Naive thymus-derived CD4-positive, alpha-beta T cell (primary cell): ENCODE data around the gene PTPN13. TPM values are rescaled to one million over a fixed set of nuclear protein-coding genes. Genes with fewer than 3 reads are reported as not detected.

ENCODE experiments used
- ATAC-seq: fragments of 150-1000 bp; cut with Tn5 transposase; 2 replicates; pipeline ENCODE4 v1.10.0; 2021; ENCODE audit warnings: mild to moderate bottlenecking, moderate library complexity
- CTCF ChIA-PET: fragments of 350-600 bp; sonication (Branson Sonifier 250); formaldehyde crosslinking; loops from one replicate; lab custom pipeline; 2021; ENCODE audit warnings: antibody characterized with exemption; lab: Charles Lee
- POLR2A ChIA-PET: fragments of 350-600 bp; sonication (Branson Sonifier 250); formaldehyde crosslinking; loops from one replicate; lab custom pipeline; 2021; ENCODE audit warnings: antibody characterized with exemption, inconsistent platforms; lab: Charles Lee
- DNase-seq, 9 donors: peaks; one replicate each; pipeline versions ENCODE4 v3.0.0 to v3.0.0-alpha.2; 2020 to 2022; ENCODE audit warnings: mixed read lengths in 1 of 9
- H3K27ac ChIP-seq: one replicate; pipeline ENCODE4 v1.7.0; 2013; ENCODE audit warnings: mild to moderate bottlenecking, low read depth, low read length, moderate library complexity
- H3K27me3 ChIP-seq, 2 donors: one replicate each; pipeline ENCODE4 v1.7.0; 2013; ENCODE audit warnings: low read length in 2 of 2, mild to moderate bottlenecking in 2 of 2, moderate library complexity in 2 of 2; ENCODE audit not compliant: control insufficient read depth in 2 of 2, insufficient read depth in 2 of 2
- H3K36me3 ChIP-seq, 3 experiments: 1 replicate in 2 of 3; 2 replicates in 1 of 3; pipeline ENCODE4 v1.7.0; 2013; ENCODE audit warnings: low read length in 3 of 3, mild to moderate bottlenecking in 3 of 3, moderate library complexity in 1 of 3; ENCODE audit not compliant: insufficient read depth in 3 of 3, control insufficient read depth in 2 of 3
- H3K4me1 ChIP-seq, 2 donors: one replicate each; pipeline ENCODE4 v1.7.0; 2013; ENCODE audit warnings: low read length in 2 of 2, mild to moderate bottlenecking in 2 of 2, moderate library complexity in 1 of 2; ENCODE audit not compliant: control insufficient read depth in 2 of 2, insufficient read depth in 2 of 2
- H3K4me3 ChIP-seq: 2 replicates; pipeline ENCODE4 v1.7.0; 2013; ENCODE audit warnings: mild to moderate bottlenecking, low read length
- H3K9me3 ChIP-seq, 3 experiments: 1 replicate in 2 of 3; 2 replicates in 1 of 3; pipeline ENCODE4 v1.7.0; 2013; ENCODE audit warnings: low read length in 3 of 3; ENCODE audit not compliant: control insufficient read depth in 2 of 3
- H3K27ac Mint-ChIP-seq, 9 donors: one replicate each; pipeline ENCODE4 v1.8.0; 2020 to 2022; ENCODE audit warnings: mixed read lengths in 9 of 9, mild to moderate bottlenecking in 8 of 9, moderate library complexity in 5 of 9, inconsistent platforms in 2 of 9
- H3K27me3 Mint-ChIP-seq, 5 donors: one replicate each; pipeline ENCODE4 v1.8.0; 2021 to 2022; ENCODE audit warnings: mixed read lengths in 5 of 5, mild to moderate bottlenecking in 1 of 5
- H3K36me3 Mint-ChIP-seq, 5 donors: one replicate each; pipeline ENCODE4 v1.8.0; 2020 to 2022; ENCODE audit warnings: mixed read lengths in 5 of 5, mild to moderate bottlenecking in 3 of 5, inconsistent platforms in 1 of 5
- H3K4me1 Mint-ChIP-seq, 7 donors: one replicate each; pipeline ENCODE4 v1.8.0; 2020 to 2022; ENCODE audit warnings: mixed read lengths in 7 of 7, mild to moderate bottlenecking in 3 of 7, inconsistent platforms in 1 of 7
- H3K4me3 Mint-ChIP-seq, 10 donors: one replicate each; pipeline ENCODE4 v1.8.0; 2020 to 2022; ENCODE audit warnings: mild to moderate bottlenecking in 10 of 10, mixed read lengths in 10 of 10, moderate library complexity in 6 of 10, inconsistent platforms in 2 of 10
- H3K9me3 Mint-ChIP-seq, 11 donors: one replicate each; pipeline ENCODE4 v1.8.0; 2020 to 2022; ENCODE audit warnings: mixed read lengths in 11 of 11, mild to moderate bottlenecking in 4 of 11, inconsistent platforms in 1 of 11, moderate library complexity in 1 of 11
- intact Hi-C, 2 donors: fragments of 100-400 bp; cut with micrococcal nuclease; formaldehyde crosslinking; loops; one replicate each; pipeline ENCODE4 v1.15.1; 2023
- polyA plus RNA-seq, 2 donors: library from polyadenylated mRNA; unstranded; fragments of 300-500 nt; fragmentation: Illumina TruSeq; gene quantifications; one replicate each; pipeline ENCODE4 v1.2.3, GENCODE V29; 2021
- total RNA-seq, 6 experiments: library from RNA in 5 of 6; stranded (reverse) in 5 of 6; gene quantifications; 1 replicate in 5 of 6; 2 replicates in 1 of 6; pipeline ENCODE4 v1.2.3 and lab custom pipeline; 2021 to 2026

Gene PTPN13
- total and polyA plus RNA-seq, 7 experiments from 2014 or later: 0.05 to 4.5 (median 0.21) TPM; not detected in 3

GRCh38 chr4:86564795-86565194 is 29.3 kb upstream of the PTPN13 start:
- DNase-seq (no peak), ATAC-seq (no peak)
- Mint-ChIP-seq H3K4me3 (no peak overlapping the region), H3K9me3 (no peaks in the 10 kb centered on the region), H3K27ac (no peak overlapping the region), H3K36me3 (no peaks in the 10 kb centered on the region), H3K27me3 (peaks cover 0 to 17% (median 9%) of the 10 kb centered on the region in 5 donors), H3K4me1 (peaks cover 0 to 4% (median 0%) of the 10 kb centered on the region in 7 donors)
- Histone ChIP-seq H3K4me3 (no peak overlapping the region), H3K36me3 (no peaks in the 10 kb centered on the region), H3K4me1 (no peaks in the 10 kb centered on the region), H3K27me3 (no peaks in the 10 kb centered on the region), H3K27ac (no peak overlapping the region), H3K9me3 (no peaks in the 10 kb centered on the region)
- ChIA-PET CTCF (no interaction called here), POLR2A (no interaction called here)
- intact Hi-C loops: no loop called here

GRCh38 chr4:86565651-86566050 is 28.5 kb upstream of the PTPN13 start:
- H3K27ac ChIP-seq: no peak overlapping the region
- DNase-seq (no peak), ATAC-seq (no peak)
- H3K4me1 ChIP-seq: no peaks in the 10 kb centered on the region
- POLR2A ChIA-PET: no interaction called here
- H3K4me3 ChIP-seq: no peak overlapping the region
- CTCF ChIA-PET: no interaction called here
- Mint-ChIP-seq H3K4me3 (no peak overlapping the region), H3K36me3 (no peaks in the 10 kb centered on the region), H3K4me1 (peaks cover 0 to 4% (median 0%) of the 10 kb centered on the region in 7 donors), H3K9me3 (no peaks in the 10 kb centered on the region), H3K27ac (no peak overlapping the region), H3K27me3 (peaks cover 0 to 17% (median 9%) of the 10 kb centered on the region in 5 donors)
- intact Hi-C loops: no loop called here
- no peaks in the 10 kb centered on the region for H3K27me3 ChIP-seq
- no peaks in the 10 kb centered on the region for H3K36me3 ChIP-seq
- no peaks in the 10 kb centered on the region for H3K9me3 ChIP-seq

DNA sequence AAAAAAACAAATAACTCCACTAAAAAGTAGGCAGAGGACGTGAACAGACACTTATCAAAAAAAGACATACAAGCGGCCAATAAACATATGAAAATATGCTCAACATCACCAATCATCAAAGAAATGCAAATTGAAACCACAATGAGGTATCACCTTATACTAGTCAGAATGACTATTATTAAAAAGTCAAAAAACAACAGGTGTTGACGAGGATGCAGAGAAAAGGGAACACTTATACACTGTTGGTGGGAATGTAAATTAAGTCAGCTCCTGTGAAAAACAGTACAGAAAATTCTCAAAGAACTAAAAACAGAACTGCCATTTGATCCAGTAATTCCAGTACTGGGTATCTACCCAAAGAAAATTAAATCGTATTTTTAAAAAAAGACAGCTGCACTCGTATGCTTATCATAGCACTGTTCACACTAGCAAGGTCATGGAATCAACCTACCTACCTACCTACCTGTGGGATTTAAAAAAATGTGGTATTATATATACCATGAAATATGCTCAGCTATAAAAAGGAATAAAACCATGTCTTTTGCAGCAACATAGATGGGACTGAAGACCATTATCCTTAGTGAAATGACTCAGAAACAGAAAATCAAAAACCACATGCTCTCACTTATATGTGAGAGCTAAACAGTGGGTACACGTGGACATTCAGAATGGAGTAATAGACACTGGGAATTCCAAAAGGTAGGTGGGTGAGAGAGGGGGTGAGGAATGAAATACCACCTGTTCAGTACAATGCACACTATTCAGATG is 24.8 kb upstream of the PTPN13 start:
- Mint-ChIP-seq H3K4me3 (no peak overlapping the region), H3K9me3 (no peaks in the 10 kb centered on the region), H3K4me1 (peaks cover 0 to 3% (median 0%) of the 10 kb centered on the region in 7 donors), H3K27me3 (peaks cover 0 to 13% (median 5%) of the 10 kb centered on the region in 5 donors), H3K36me3 (no peaks in the 10 kb centered on the region), H3K27ac (no peak overlapping the region)
- no peak for DNase-seq
- Histone ChIP-seq H3K4me1 (no peaks in the 10 kb centered on the region), H3K36me3 (no peaks in the 10 kb centered on the region), H3K27me3 (no peaks in the 10 kb centered on the region), H3K4me3 (no peak overlapping the region), H3K27ac (no peak overlapping the region), H3K9me3 (no peaks in the 10 kb centered on the region)
- ATAC-seq: no peak
- ChIA-PET POLR2A (no interaction called here), CTCF (no interaction called here)
- intact Hi-C loops: no loop called here

DNA sequence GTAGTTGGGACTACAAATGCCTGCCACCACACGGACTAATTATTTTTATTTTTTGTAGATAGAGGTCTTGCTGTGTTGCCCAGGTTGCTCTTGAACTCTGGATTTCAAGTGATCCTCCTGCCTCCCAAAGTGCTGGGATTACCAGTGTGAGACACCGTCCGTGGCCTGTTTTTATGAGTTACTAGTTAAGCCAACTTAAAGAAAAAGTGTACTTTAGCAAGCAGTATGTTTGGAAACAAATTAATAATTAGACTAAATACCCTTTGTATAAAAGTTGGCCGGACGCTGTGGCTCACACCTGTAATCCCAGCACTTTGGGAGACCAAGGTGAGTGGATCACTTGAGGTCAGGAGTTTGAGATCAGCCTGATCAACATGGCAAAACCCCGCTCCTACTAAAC is 14.2 kb upstream of the PTPN13 start:
- no peak for ATAC-seq
- Mint-ChIP-seq H3K27ac (no peak overlapping the region), H3K36me3 (no peaks in the 10 kb centered on the region), H3K27me3 (peaks cover 0 to 16% (median 4%) of the 10 kb centered on the region in 5 donors), H3K4me3 (no peak overlapping the region), H3K9me3 (peaks cover 0 to 2% (median 0%) of the 10 kb centered on the region in 11 donors), H3K4me1 (no peaks in the 10 kb centered on the region)
- POLR2A ChIA-PET: no interaction called here
- H3K36me3 ChIP-seq: no peaks in the 10 kb centered on the region
- intact Hi-C loops: no loop called here
- DNase-seq: no peak
- H3K27me3 ChIP-seq: no peaks in the 10 kb centered on the region
- no peak overlapping the region for H3K4me3 ChIP-seq
- H3K4me1 ChIP-seq: no peaks in the 10 kb centered on the region
- no peak overlapping the region for H3K27ac ChIP-seq
- no peaks in the 10 kb centered on the region for H3K9me3 ChIP-seq
- CTCF ChIA-PET: no interaction called here

DNA sequence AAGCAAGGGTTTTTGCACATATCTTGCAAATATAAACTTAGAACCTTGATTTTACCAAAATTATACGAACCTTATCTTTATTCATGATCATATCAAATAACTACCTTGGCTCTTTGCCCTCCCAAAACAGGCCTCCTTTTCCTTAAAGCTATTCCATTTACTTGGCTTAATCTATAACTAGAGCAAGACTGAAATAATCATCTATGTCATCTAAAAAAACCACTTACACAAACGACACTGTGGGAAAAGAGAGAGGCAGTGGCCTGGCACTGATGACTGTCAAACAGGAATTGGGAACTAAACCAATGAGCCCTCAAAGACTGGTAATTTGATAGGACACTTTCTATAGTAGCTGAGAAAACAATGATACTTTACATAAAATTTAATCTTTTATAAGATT is 11.7 kb upstream of the PTPN13 start:
- ChIA-PET POLR2A (no interaction called here), CTCF (no interaction called here)
- peaks cover 0 to 5% (median 0%) of the 10 kb centered on the region in 7 donors for H3K4me1 Mint-ChIP-seq
- Histone ChIP-seq H3K36me3 (no peaks in the 10 kb centered on the region), H3K4me3 (no peak overlapping the region), H3K27ac (no peak overlapping the region), H3K9me3 (no peaks in the 10 kb centered on the region), H3K4me1 (no peaks in the 10 kb centered on the region), H3K27me3 (no peaks in the 10 kb centered on the region)
- ATAC-seq: no peak
- no peaks in the 10 kb centered on the region for H3K36me3 Mint-ChIP-seq
- H3K9me3 Mint-ChIP-seq: no peaks in the 10 kb centered on the region
- H3K4me3 Mint-ChIP-seq: no peak overlapping the region
- H3K27ac Mint-ChIP-seq: no peak overlapping the region
- no peak for DNase-seq
- H3K27me3 Mint-ChIP-seq: peaks cover 3 to 33% (median 5%) of the 10 kb centered on the region in 5 donors
- intact Hi-C loops: no loop called here

DNA sequence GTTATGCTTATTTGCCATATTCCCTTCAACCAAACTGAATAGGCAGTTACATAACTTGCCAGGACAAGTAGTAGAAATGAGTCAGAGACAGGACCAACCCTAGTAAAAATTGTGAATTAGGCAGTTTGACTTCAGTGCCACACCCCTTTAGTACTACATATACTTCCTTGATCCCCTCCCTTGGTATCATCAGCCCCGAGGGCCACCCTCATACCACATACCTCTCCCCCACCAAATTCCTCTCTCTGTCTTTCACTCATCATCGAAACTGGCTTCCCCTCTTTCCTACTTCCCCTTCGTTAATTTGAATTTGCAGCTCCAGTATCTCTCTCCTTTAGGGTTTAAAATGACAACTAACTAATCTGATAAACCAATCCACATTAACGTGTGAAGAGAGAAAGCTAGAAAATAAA is 7.9 kb upstream of the PTPN13 start:
- ATAC-seq (peak; percentile 56), DNase-seq (no peak)
- ChIA-PET CTCF (no interaction called here), POLR2A (no interaction called here)
- no peak overlapping the region for H3K27ac ChIP-seq
- H3K27ac Mint-ChIP-seq: no peak overlapping the region
- H3K27me3 Mint-ChIP-seq: peaks cover 6 to 39% (median 11%) of the 10 kb centered on the region in 5 donors
- H3K4me1 Mint-ChIP-seq: peaks cover 0 to 5% (median 0%) of the 10 kb centered on the region in 7 donors
- peaks cover 0 to 2% (median 0%) of the 10 kb centered on the region in 11 donors for H3K9me3 Mint-ChIP-seq
- no peaks in the 10 kb centered on the region for H3K36me3 Mint-ChIP-seq
- no peak overlapping the region for H3K4me3 ChIP-seq
- no peak overlapping the region for H3K4me3 Mint-ChIP-seq
- intact Hi-C loops: no loop called here
- no peaks in the 10 kb centered on the region for H3K27me3 ChIP-seq
- no peaks in the 10 kb centered on the region for H3K4me1 ChIP-seq
- H3K9me3 ChIP-seq: no peaks in the 10 kb centered on the region
- H3K36me3 ChIP-seq: no peaks in the 10 kb centered on the region
